ENCODE results near the gene TAX1BP3.

TAX1BP3 gene

GRCh38 chr17:3655766-3656165 is 12.6 kb downstream of the TAX1BP3 start:
- Histone ChIP-seq H4K20me1 (ENCODE audit: insufficient read depth, low read length, poor library complexity, severe bottlenecking) (no peaks in the 10 kb centered on the region), H3K9ac (ENCODE audit: low read depth, low read length, poor library complexity, severe bottlenecking) (no peak overlapping the region), H3F3A (ENCODE audit: low read depth) (no peaks in the 10 kb centered on the region), H3K4me2 (ENCODE audit: low read depth, low read length, poor library complexity, severe bottlenecking) (no peak overlapping the region), H3K4me3 (ENCODE audit: low read length, poor library complexity, severe bottlenecking) (no peak overlapping the region), H3K9me2 (replicated peaks; ENCODE audit: low read depth, low read length) (no peaks in the 10 kb centered on the region), H3K36me3 (ENCODE audit: insufficient read depth, low read length) (no peaks in the 10 kb centered on the region), H3K27me3 (ENCODE audit: insufficient read depth, low read length, poor library complexity, severe bottlenecking) (no peaks in the 10 kb centered on the region), H3K4me1 (ENCODE audit: insufficient read depth, low read length, poor library complexity, severe bottlenecking) (no peaks in the 10 kb centered on the region), H3K79me2 (ENCODE audit: insufficient read depth, low read length) (no peaks in the 10 kb centered on the region), H2AFZ (ENCODE audit: low read length) (no peak overlapping the region), H3K9me3 (ENCODE audit: insufficient read depth, low read depth, low read length) (no peaks in the 10 kb centered on the region)
- TF ChIP-seq CTCF (conservative IDR thresholded peaks at IDR 0.05; ENCODE audit: low read length) = no peak
- TF ChIP-seq EZH2phosphoT487 (IDR thresholded peaks at IDR 0.05; ENCODE audit: borderline replicate concordance) = no peak

- no peaks in the 10 kb centered on the region for H3K4me1 ChIP-seq (ENCODE audit: insufficient read depth, low read length, poor library complexity, severe bottlenecking)
- H3K79me2 ChIP-seq (ENCODE audit: insufficient read depth, low read length) = no peaks in the 10 kb centered on the region
- no peak for TF ChIP-seq EZH2phosphoT487 (IDR thresholded peaks at IDR 0.05; ENCODE audit: borderline replicate concordance)
- TF ChIP-seq CTCF (conservative IDR thresholded peaks at IDR 0.05; ENCODE audit: low read length) = peak; percentile 60
- H3K4me2 ChIP-seq (ENCODE audit: low read depth, low read length, poor library complexity, severe bottlenecking) = no peak overlapping the region
- H3K27me3 ChIP-seq (ENCODE audit: insufficient read depth, low read length, poor library complexity, severe bottlenecking) = no peaks in the 10 kb centered on the region
- H3K9me3 ChIP-seq (ENCODE audit: insufficient read depth, low read depth, low read length) = no peaks in the 10 kb centered on the region
- no peaks in the 10 kb centered on the region for H3F3A ChIP-seq (ENCODE audit: low read depth)
- H4K20me1 ChIP-seq (ENCODE audit: insufficient read depth, low read length, poor library complexity, severe bottlenecking) = no peaks in the 10 kb centered on the region
- no peak overlapping the region for H3K4me3 ChIP-seq (ENCODE audit: low read length, poor library complexity, severe bottlenecking)
- no peaks in the 10 kb centered on the region for H3K36me3 ChIP-seq (ENCODE audit: insufficient read depth, low read length)
- H3K9ac ChIP-seq (ENCODE audit: low read depth, low read length, poor library complexity, severe bottlenecking) = no peak overlapping the region
- no peak overlapping the region for H2AFZ ChIP-seq (ENCODE audit: low read length)
- H3K9me2 ChIP-seq (replicated peaks; ENCODE audit: low read depth, low read length) = no peaks in the 10 kb centered on the region
Observed at GRCh38 chr17:3647769-3648555, 20.4 kb downstream of the TAX1BP3 start.

- H4K20me1 ChIP-seq (ENCODE audit: insufficient read depth, low read length, poor library complexity, severe bottlenecking) = no peaks in the 10 kb centered on the region
- H2AFZ ChIP-seq (ENCODE audit: low read length) = no peak overlapping the region
- H3K27me3 ChIP-seq (ENCODE audit: insufficient read depth, low read length, poor library complexity, severe bottlenecking) = no peaks in the 10 kb centered on the region
- no peaks in the 10 kb centered on the region for H3K36me3 ChIP-seq (ENCODE audit: insufficient read depth, low read length)
- H3F3A ChIP-seq (ENCODE audit: low read depth) = no peaks in the 10 kb centered on the region
- no peaks in the 10 kb centered on the region for H3K4me1 ChIP-seq (ENCODE audit: insufficient read depth, low read length, poor library complexity, severe bottlenecking)
- no peak overlapping the region for H3K4me2 ChIP-seq (ENCODE audit: low read depth, low read length, poor library complexity, severe bottlenecking)
- no peak overlapping the region for H3K4me3 ChIP-seq (ENCODE audit: low read length, poor library complexity, severe bottlenecking)
- H3K9me2 ChIP-seq (replicated peaks; ENCODE audit: low read depth, low read length) = no peaks in the 10 kb centered on the region
- no peaks in the 10 kb centered on the region for H3K79me2 ChIP-seq (ENCODE audit: insufficient read depth, low read length)
- H3K9ac ChIP-seq (ENCODE audit: low read depth, low read length, poor library complexity, severe bottlenecking) = no peak overlapping the region
- no peak for TF ChIP-seq CTCF (conservative IDR thresholded peaks at IDR 0.05; ENCODE audit: low read length)
- no peak for TF ChIP-seq EZH2phosphoT487 (IDR thresholded peaks at IDR 0.05; ENCODE audit: borderline replicate concordance)
- H3K9me3 ChIP-seq (ENCODE audit: insufficient read depth, low read depth, low read length) = no peaks in the 10 kb centered on the region
Observed at GRCh38 chr17:3647251-3647650, 21.1 kb downstream of the TAX1BP3 start.

Data from Loucy (cell line).